Neutrophil (primary cell): Measurements from ENCODE around the gene NTRK3.

Experiments
- H3K27ac ChIP-seq: fragments of 200-600 bp; sonication (generic); 2 replicates; pipeline ENCODE4 v1.5.1; 2016; ENCODE audit warnings: mild to moderate bottlenecking, moderate library complexity
- H3K27me3 ChIP-seq: fragments of 200-600 bp; sonication (generic); 2 replicates; pipeline ENCODE4 v1.6.0; 2016; ENCODE audit warnings: mild to moderate bottlenecking
- H3K36me3 ChIP-seq: fragments of 200-600 bp; sonication (generic); 2 replicates; pipeline ENCODE4 v1.5.1; 2017
- H3K4me1 ChIP-seq, 2 experiments: fragments of 200-600 bp in 1 of 2; sonication (generic) in 1 of 2; 1 replicate in 1 of 2; 2 replicates in 1 of 2; pipeline versions ENCODE4 v1.5.1 to v1.6.1; 2013 to 2016; ENCODE audit warnings: low read depth in 1 of 2, low read length in 1 of 2, mild to moderate bottlenecking in 1 of 2, moderate library complexity in 1 of 2; ENCODE audit not compliant: control insufficient read depth in 1 of 2, insufficient read depth in 1 of 2
- H3K4me3 ChIP-seq, 2 experiments: fragments of 200-600 bp in 1 of 2; sonication (generic) in 1 of 2; 1 replicate in 1 of 2; 2 replicates in 1 of 2; pipeline ENCODE4 v1.5.1; 2013 to 2016; ENCODE audit warnings: low read depth in 1 of 2, low read length in 1 of 2, mild to moderate bottlenecking in 1 of 2, moderate library complexity in 1 of 2
- H3K9me3 ChIP-seq: fragments of 200-600 bp; sonication (generic); 2 replicates; pipeline ENCODE4 v1.5.1; 2016
- TF ChIP-seq, protein P1 (sequence below): fragments of 200-600 bp; sonication (generic); IDR thresholded peaks from 2 replicates; pipeline ENCODE4 v1.5.1; 2016; ENCODE audit warnings: antibody characterized with exemption

Gene NTRK3

GRCh38 chr15:88013111-88013510, 243.4 kb downstream of the NTRK3 start:
- TF ChIP-seq, protein P1, sequence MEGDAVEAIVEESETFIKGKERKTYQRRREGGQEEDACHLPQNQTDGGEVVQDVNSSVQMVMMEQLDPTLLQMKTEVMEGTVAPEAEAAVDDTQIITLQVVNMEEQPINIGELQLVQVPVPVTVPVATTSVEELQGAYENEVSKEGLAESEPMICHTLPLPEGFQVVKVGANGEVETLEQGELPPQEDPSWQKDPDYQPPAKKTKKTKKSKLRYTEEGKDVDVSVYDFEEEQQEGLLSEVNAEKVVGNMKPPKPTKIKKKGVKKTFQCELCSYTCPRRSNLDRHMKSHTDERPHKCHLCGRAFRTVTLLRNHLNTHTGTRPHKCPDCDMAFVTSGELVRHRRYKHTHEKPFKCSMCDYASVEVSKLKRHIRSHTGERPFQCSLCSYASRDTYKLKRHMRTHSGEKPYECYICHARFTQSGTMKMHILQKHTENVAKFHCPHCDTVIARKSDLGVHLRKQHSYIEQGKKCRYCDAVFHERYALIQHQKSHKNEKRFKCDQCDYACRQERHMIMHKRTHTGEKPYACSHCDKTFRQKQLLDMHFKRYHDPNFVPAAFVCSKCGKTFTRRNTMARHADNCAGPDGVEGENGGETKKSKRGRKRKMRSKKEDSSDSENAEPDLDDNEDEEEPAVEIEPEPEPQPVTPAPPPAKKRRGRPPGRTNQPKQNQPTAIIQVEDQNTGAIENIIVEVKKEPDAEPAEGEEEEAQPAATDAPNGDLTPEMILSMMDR, result no peak
- peaks cover 15 to 34% of the 10 kb centered on the region in 2 experiments for H3K4me1 ChIP-seq
- peaks cover 4% of the 10 kb centered on the region for H3K27me3 ChIP-seq
- H3K36me3 ChIP-seq, result no peaks in the 10 kb centered on the region
- H3K9me3 ChIP-seq, result no peaks in the 10 kb centered on the region
- H3K27ac ChIP-seq, result no peak overlapping the region
- H3K4me3 ChIP-seq, result no peak overlapping the region

DNA sequence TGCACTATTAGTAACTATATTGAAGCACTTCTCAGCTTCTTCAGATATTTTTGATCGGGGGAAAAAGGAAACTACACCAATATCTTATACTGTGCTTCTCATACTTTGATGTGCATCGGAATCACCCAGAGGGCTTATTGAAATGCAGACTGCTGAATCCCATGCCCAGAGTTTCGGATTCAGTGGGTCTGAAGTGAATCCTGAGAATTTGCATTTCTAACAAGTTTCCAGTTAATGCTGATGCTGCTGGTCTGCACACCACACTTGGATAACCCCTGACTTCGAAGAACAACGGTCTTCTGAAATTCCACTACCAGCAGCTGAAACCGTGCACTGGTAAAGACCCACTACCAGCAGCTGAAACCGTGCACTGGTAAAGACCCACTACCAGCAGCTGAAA, 243.9 kb downstream of the NTRK3 start:
- no peaks in the 10 kb centered on the region for H3K36me3 ChIP-seq
- H3K27ac ChIP-seq, result peak overlapping the region; percentile 71
- TF ChIP-seq, protein P1, result no peak
- H3K4me3 ChIP-seq, result no peak overlapping the region
- H3K4me1 ChIP-seq, result peaks cover 15 to 34% of the 10 kb centered on the region in 2 experiments
- peaks cover 2% of the 10 kb centered on the region for H3K27me3 ChIP-seq
- H3K9me3 ChIP-seq, result no peaks in the 10 kb centered on the region

DNA sequence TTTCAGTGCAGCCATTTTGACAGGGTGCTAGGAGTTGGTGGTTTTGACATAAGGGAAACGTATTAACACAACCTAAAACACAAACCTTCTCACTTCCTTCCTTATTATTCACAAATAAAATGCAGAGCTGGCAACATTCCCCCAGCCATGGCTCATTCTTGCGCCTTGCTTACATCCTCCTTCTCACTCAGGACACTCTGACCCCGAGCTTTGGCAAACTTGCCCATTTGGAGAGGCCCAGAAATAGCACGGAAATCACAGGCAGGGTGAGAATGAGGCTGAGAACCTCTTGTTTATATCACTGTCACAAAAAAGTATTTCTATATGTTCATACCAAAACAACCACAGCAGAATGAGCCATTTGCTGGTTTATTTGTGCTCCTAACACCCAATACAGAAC, 244.3 kb downstream of the NTRK3 start:
- H3K4me1 ChIP-seq, result peaks cover 15 to 34% of the 10 kb centered on the region in 2 experiments

GRCh38 chr15:88011533-88011932, 245.0 kb downstream of the NTRK3 start:
- Histone ChIP-seq H3K9me3 (no peaks in the 10 kb centered on the region), H3K36me3 (no peaks in the 10 kb centered on the region), H3K27me3 (peaks cover 6% of the 10 kb centered on the region), H3K4me1 (peaks cover 15 to 34% of the 10 kb centered on the region in 2 experiments), H3K27ac (peak overlapping the region; percentile 71), H3K4me3 (peak overlapping the region; percentile 34 to 35)
- TF ChIP-seq, protein P1, result no peak

More for the DNA sequence above, 244.3 kb downstream of the NTRK3 start:
- Histone ChIP-seq H3K27ac (peak overlapping the region; percentile 71), H3K9me3 (no peaks in the 10 kb centered on the region), H3K27me3 (no peaks in the 10 kb centered on the region), H3K4me3 (peak overlapping the region in 1 of 2 experiments; percentile 34), H3K36me3 (no peaks in the 10 kb centered on the region)
- TF ChIP-seq, protein P1, result no peak

DNA sequence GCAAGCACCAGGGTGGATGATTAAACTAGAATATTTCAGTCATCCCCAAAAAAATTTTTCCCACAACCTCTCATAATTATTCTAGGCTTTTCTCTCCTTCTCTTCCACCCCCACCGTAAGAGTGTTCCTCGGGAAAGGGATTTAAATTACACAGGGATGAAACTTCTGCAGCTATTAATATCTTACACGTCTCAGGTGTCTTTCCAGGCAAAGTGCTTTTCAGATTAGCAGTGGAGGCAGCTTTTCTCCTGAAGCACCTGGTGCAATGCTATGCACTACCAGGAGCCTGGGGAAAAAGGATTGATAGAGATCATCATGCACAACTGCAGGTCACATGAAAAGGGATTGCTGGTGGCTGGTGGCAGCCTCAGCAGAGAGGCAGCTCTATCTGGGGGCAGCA, 250.4 kb downstream of the NTRK3 start:
- no peak overlapping the region for H3K27ac ChIP-seq

More for the DNA sequence above, 250.4 kb downstream of the NTRK3 start:
- Histone ChIP-seq H3K27me3 (peaks cover 40% of the 10 kb centered on the region), H3K36me3 (no peaks in the 10 kb centered on the region), H3K4me3 (no peak overlapping the region), H3K4me1 (peaks cover 4 to 17% of the 10 kb centered on the region in 2 experiments), H3K9me3 (no peaks in the 10 kb centered on the region)
- TF ChIP-seq, protein P1, result no peak
